GM12892 (cell line): ENCODE measurements around the gene OBSCN.

Experiments used
- POLR2A ChIP-seq: IDR thresholded peaks from 2 replicates; pipeline ENCODE4 v1.6.1; 2011; ENCODE audit warnings: low read depth, low read length, control low read depth
- POLR2AphosphoS5 ChIP-seq: IDR thresholded peaks from 2 replicates; pipeline ENCODE4 v1.6.1; 2011; ENCODE audit warnings: low read depth, low read length, control low read depth

- TF ChIP-seq POLR2AphosphoS5, result no peak
- TF ChIP-seq POLR2A, result no peak
These were observed 10.8 kb downstream of the OBSCN start for GRCh38 chr1:228218513-228219244.
